Measurements from ENCODE around the gene FCER1G.

The FCER1G gene

DNA sequence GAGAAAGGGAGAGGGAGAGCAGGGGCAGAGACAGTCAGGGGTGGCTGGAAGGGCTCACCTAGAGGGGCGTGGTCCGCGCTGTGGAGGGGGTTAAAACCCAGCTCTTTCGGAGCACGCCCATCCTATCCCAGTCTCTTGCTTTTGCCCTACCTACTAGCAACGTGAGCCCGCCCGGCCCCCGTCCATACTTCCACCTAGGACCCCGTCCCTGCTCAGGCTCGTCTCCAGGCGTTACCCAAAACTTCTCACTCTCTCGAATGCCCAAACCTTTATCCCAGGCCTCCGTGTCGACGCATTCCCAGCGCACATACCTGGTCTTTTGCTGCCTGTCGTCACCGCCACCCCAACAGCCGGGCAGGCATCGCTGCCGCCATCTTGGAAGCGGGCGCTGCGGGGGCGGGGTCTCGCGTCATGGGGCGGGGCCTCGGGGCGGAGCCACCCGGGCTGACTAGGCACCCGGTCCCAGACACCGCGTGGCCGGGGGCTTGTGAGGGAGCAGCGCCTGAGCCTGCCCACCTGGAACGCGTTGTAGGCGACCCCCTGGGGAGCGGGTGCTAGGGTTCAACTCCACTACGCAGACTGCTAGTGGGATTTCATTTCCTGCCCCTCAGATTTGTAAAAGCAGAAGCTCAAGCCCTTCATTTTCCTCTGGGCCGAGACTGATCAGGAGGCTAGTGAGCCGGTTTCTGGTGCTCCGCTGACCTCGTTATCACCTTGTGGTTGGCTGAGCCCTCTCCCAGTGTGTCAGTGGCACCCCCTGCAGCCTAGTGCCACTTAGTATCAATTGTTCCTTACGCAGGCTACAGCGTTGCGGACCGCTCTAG lies 37.8 kb upstream of the FCER1G start, which contains the start of gene B4GALT3:
Gene B4GALT3 (minus strand): TSS at position 396 of the 824 bp plus-strand sequence. CDS start 1,447 bp downstream, outside the sequence.
- peak; percentile 76 for DNase-seq (ENCODE audit: low read depth, low spot score)
- TF ChIP-seq CTCF (IDR thresholded peaks at IDR 0.05; ENCODE audit: low read depth, low read length) = no peak
- peak within 1 kb of the TSS; percentile 96 for H3K4me3 ChIP-seq (ENCODE audit: low read depth, low read length)
- in situ Hi-C loops (cut with HindIII; ENCODE audit: low sequenced_read_pairs) = no loop called here

DNA sequence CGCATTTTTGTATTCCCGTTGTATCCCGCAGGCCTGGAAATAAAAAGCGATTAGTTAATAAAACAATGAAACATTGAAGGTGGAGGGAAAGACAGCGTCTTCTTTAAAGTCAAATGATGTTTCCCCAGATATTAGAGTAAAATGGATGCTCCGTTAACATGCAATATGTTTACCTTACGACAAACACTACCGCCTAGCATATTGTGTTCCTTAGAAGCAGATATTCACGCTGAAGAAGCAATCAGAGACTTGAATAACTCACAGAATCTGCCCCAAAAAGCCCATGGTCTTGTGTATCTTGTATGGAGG lies 37.2 kb upstream of the FCER1G start:
- H3K4me3 ChIP-seq (ENCODE audit: low read depth, low read length) = peak overlapping the region; percentile 96
- no peak for TF ChIP-seq CTCF (IDR thresholded peaks at IDR 0.05; ENCODE audit: low read depth, low read length)
- in situ Hi-C loops (cut with HindIII; ENCODE audit: low sequenced_read_pairs) = no loop called here
- no peak for DNase-seq (ENCODE audit: low read depth, low spot score)

DNA sequence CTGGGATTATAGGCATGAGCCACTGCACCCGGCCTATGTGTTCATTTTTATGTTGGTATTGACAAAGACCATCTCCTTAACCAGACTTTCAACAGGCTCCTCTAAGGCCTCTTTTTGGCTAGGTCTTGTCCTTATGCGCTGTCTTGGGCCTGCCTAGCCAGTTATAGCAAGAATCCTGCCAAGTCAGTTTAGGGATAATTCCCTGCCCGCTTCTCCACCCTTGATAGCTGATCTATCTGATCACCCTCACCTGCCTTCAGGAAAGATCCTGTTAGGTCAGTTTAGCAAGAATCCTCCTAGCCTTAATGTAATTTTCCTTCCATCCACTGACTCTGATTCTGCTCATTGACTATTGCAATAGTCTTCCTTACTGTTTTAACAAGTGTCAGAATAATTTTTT lies 35.4 kb upstream of the FCER1G start:
- no peak for TF ChIP-seq CTCF (IDR thresholded peaks at IDR 0.05; ENCODE audit: low read depth, low read length)
- no peak overlapping the region for H3K4me3 ChIP-seq (ENCODE audit: low read depth, low read length)
- DNase-seq (ENCODE audit: low read depth, low spot score) = no peak
- in situ Hi-C loops (cut with HindIII; ENCODE audit: low sequenced_read_pairs) = no loop called here

GRCh38 chr1:161180639-161181038 lies 34.5 kb upstream of the FCER1G start:
- no peak overlapping the region for H3K4me3 ChIP-seq (ENCODE audit: low read depth, low read length)
- in situ Hi-C loops (cut with HindIII; ENCODE audit: low sequenced_read_pairs) = no loop called here

DNA sequence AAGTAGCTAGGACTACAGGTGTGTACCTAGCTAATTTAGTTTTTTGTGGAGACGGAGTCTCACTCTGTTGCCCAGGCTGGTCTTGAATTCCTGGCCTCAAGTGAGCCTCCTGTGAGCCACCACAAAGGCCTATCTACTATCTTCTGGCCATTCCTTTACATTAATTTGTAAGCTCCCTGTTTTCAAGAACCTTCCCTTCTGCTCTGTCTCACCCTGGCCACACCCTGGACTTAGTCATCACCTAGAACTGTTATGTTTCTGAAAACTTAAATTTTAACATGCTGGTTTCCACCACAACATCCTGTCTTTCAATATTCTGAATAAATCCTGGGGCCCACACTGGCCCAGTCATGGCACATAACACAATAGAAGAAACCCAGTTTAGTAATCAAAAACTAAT lies 32.9 kb upstream of the FCER1G start:
- no peak for TF ChIP-seq CTCF (IDR thresholded peaks at IDR 0.05; ENCODE audit: low read depth, low read length)

More at GRCh38 chr1:161180639-161181038, 34.5 kb upstream of the FCER1G start:
- TF ChIP-seq CTCF (IDR thresholded peaks at IDR 0.05; ENCODE audit: low read depth, low read length) = peak; percentile 40
- DNase-seq (ENCODE audit: low read depth, low spot score) = no peak

DNA sequence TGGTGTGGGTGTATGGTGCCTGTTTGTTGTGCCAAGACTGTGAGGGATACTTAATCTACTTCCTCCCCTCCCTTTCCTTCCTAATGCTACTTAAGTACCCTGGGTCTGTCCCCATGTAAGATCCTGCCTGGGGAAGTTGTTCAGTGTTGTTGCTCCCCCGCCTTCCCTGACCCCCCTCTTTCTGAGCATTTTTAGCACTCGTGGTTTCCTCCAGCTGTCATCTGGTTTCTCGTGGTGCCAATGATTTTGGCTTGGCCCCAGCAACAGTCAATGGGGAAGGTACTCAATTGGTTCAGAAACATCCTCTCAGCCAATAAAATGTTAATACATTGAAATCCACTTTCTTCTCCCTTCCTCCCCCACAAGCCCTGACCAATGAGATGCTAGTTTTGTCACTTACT lies 29.8 kb upstream of the FCER1G start:
- in situ Hi-C loops (cut with HindIII; ENCODE audit: low sequenced_read_pairs) = no loop called here
- TF ChIP-seq CTCF (IDR thresholded peaks at IDR 0.05; ENCODE audit: low read depth, low read length) = no peak
- H3K4me3 ChIP-seq (ENCODE audit: low read depth, low read length) = no peak overlapping the region
- peak; percentile 57 for DNase-seq (ENCODE audit: low read depth, low spot score)

More for the DNA sequence above, 32.9 kb upstream of the FCER1G start:
- no peak overlapping the region for H3K4me3 ChIP-seq (ENCODE audit: low read depth, low read length)
- in situ Hi-C loops (cut with HindIII; ENCODE audit: low sequenced_read_pairs) = no loop called here
- DNase-seq (ENCODE audit: low read depth, low spot score) = peak; percentile 56
